Measurements from ENCODE around the gene PLXNA3.
"Not testable (repeated sequence)": the region's sequence is repeated elsewhere in the genome, so short reads cannot be mapped to it uniquely, and the experiment has no call there.

Gene PLXNA3

GRCh38 chrX:154478728-154479622, 20.9 kb downstream of the PLXNA3 start, which contains the start of gene LAGE3:
Gene LAGE3, minus strand, starts transcription at chrX:154479281. Its CDS starts 366 bp downstream, at chrX:154478915.
- peak; percentile 88 to 91 for DNase-seq (ENCODE audit: low read depth in 2 of 2)

GRCh38 chrX:154481195-154481594, 23.1 kb downstream of the PLXNA3 start:
- no peak for DNase-seq (ENCODE audit: low read depth in 2 of 2)

GRCh38 chrX:154481911-154482601, 24.0 kb downstream of the PLXNA3 start:
- no peak for DNase-seq (ENCODE audit: low read depth in 2 of 2)

GRCh38 chrX:154482786-154483185, 24.7 kb downstream of the PLXNA3 start:
- no peak for DNase-seq (ENCODE audit: low read depth in 2 of 2)

GRCh38 chrX:154483325-154483724, 25.2 kb downstream of the PLXNA3 start:
- no peak for DNase-seq (ENCODE audit: low read depth in 2 of 2)

- no peak for DNase-seq (ENCODE audit: low read depth in 2 of 2)
Observed at GRCh38 chrX:154484255-154485149, 26.4 kb downstream of the PLXNA3 start.

- no peak for DNase-seq (ENCODE audit: low read depth in 2 of 2)
Observed at GRCh38 chrX:154485150-154486051, 27.3 kb downstream of the PLXNA3 start.

GRCh38 chrX:154486052-154486395, 27.9 kb downstream of the PLXNA3 start:
- no peak for DNase-seq (ENCODE audit: low read depth in 2 of 2)

GRCh38 chrX:154486396-154487207, 28.5 kb downstream of the PLXNA3 start, which contains the start of gene UBL4A:
Gene UBL4A, minus strand, starts transcription at chrX:154486615. Its CDS starts 31 bp downstream, at chrX:154486584.
- peak; percentile 27 to 47 for DNase-seq (ENCODE audit: low read depth in 2 of 2)

GRCh38 chrX:154487518-154488290, 29.6 kb downstream of the PLXNA3 start:
- no peak for DNase-seq (ENCODE audit: low read depth in 2 of 2)

GRCh38 chrX:154488336-154489075, 30.4 kb downstream of the PLXNA3 start:
- DNase-seq (ENCODE audit: low read depth in 2 of 2) = no peak

- DNase-seq (ENCODE audit: low read depth in 2 of 2) = no peak
Observed at GRCh38 chrX:154489182-154489581, 31.1 kb downstream of the PLXNA3 start.

GRCh38 chrX:154490021-154490413, 31.9 kb downstream of the PLXNA3 start:
- DNase-seq (ENCODE audit: low read depth in 2 of 2) = no peak

- DNase-seq (ENCODE audit: low read depth in 2 of 2) = peak; percentile 71 to 81
Observed at GRCh38 chrX:154490414-154491083, 32.5 kb downstream of the PLXNA3 start, which contains the start of gene SLC10A3. Gene SLC10A3, minus strand, starts transcription at chrX:154490629. Its CDS starts 1,689 bp downstream, at chrX:154488940.

GRCh38 chrX:154494715-154495114, 36.6 kb downstream of the PLXNA3 start:
- DNase-seq (ENCODE audit: low read depth in 2 of 2) = no peak

- no peak for DNase-seq (ENCODE audit: low read depth in 2 of 2)
Observed at GRCh38 chrX:154495472-154495922, 37.4 kb downstream of the PLXNA3 start.

GRCh38 chrX:154496591-154497137, 38.6 kb downstream of the PLXNA3 start:
- not testable (repeated sequence) for DNase-seq (ENCODE audit: low read depth in 2 of 2)

All from activated CD4-positive, alpha-beta T cell treated with anti-CD3 and anti-CD28 coated beads for 24 hours (primary cell).